NCI-H510A (cell line): Measurements from ENCODE around the gene RPS8.
"Not testable (repeated sequence)": the region's sequence is repeated elsewhere in the genome, so short reads cannot be mapped to it uniquely, and the experiment has no call there.

Source experiments
- DNase-seq: peaks from one replicate; lab custom pipeline; 2025; lab: John Stamatoyannopoulos, UW

RPS8 gene

DNA sequence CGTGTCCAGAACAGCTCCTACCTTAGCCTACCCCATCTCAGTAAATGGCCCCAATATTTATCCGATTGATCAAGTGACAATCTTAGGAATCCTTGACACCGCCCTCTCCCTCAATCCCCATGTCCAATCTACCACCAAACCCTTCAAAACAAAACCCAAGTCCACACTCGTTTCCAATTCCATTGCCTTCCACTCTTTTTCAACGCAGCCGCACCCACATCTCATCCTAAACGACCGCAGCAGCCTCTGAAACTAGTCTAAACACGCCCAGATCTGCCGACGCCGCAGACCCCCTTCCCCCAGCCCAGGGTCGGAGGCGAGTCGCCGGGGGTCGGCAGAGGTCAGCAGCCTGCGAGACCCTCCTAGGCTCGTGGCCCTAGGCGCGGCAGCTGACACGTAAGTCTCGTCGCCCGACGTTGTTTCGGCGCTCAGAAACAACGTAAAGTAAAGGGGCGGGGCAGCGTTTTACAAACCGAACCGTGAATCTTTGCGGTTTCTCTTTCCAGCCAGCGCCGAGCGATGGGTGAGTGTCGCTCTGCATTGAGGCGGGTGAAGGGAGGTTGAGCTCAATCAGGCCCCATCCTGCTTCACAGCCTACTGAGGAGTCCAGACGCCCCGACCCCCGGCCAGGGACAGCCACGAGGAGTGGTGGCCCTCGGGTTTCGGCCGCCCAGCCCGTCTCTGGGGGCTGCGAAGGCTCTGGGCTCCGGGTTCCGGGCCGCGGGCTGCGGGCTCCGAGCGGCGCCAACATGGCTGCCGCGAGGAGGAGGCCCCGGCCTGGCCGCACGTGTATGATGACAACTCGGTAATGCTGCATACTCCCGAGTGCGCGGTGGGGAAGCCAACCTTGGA lies at the start of gene RPS8:
RPS8 (plus strand) TSS at position 463 of the 852 bp plus-strand sequence; CDS start at position 520, 57 bp downstream.
- DNase-seq = peak; percentile 88

DNA sequence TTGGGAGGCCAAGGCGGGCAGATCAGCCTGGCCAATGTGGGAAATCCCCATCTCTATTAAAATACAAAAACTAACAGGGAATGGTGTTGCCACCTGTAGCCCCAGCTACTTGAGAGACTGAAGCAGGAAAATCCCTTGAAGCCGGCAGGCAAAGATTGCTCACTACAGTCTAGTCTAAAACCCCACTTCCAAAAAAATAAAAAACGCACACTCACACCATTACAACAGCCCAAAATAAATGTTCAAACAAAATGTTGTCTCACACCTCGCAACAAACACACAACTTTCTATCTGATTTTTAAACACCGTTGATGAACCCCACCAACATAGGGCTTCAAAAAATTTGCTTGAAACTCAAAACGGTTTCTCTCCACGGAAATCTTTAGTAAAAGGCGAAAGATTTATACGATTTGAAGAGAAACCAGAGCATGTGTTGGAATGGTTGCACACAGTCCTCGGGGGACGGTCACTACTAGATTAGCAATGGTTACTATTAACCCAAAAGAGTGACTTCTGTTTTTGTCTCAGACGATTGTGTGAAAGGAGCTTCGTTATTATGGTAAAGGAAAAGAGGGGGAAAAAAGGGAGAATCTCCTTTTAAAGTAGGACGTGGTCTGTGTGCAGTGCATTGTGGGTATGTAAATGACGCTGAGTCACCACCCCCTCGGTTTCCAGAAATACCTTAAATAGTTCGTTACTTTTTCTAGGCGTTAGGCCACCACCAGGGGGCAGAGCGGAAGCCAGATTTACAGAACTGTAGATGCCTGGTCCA lies 44.4 kb upstream of the RPS8 start, which contains the start of gene RNU5D-1:
RNU5D-1 (minus strand) TSS at position 430 of the 772 bp plus-strand sequence.
- DNase-seq = peak; percentile 84

DNA sequence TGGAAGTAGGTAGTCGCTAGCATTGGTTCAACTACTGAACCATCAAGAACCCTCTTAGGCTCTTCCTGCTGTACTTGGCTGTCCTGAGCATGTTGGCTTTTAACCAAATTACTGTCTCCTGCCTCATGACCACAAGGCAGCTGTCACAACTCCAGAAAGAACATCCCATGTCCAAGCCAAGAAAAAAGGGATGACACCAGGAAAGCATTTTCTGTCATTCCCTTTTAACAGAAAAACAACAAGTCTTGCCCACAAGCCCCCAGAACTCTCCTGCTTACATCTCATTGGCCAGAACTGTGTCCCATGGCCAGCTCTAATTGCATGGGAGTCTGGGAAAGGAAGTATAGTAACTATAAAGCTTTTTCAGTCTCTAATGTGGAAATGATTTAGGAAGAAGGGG lies 42.0 kb upstream of the RPS8 start:
- no peak for DNase-seq

DNA sequence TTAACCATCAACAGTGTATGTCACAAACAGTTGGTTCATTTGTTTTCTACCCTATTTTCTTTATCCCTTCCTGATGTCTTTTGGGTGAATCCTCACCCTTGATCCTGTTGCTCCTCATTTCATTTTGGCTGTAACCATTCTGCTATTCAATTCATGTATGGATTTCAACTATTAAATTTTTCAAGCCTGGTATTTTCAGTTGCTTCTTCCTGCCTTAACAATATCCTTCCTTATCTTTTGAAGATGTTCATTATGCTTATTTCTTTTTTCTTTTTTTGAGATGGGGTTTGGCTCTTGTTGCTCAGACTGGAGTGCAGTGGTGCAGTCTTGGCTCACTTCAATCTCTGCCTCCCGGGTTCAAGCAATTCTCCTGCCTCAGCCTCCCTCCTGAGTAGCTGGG lies 41.6 kb upstream of the RPS8 start:
- no peak for DNase-seq

DNA sequence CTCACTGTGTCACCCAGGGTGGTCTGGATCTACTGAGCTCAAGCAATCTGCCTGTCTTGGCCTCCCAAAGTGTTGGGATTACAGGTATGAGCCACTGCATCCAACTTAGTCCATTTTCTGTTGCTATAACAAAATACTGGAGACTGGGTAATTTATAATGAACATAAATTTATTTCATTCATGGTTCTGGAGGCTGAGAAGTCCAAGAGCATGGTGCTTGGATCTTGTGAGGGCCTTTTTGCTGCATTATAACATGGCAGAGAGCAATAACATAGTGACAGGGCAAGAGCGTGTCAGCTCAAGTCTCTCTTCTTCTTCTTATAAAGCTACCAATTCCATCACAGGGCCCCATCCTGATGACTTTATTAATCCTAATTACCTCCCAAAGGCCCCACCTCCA lies 39.3 kb upstream of the RPS8 start:
- DNase-seq = no peak

DNA sequence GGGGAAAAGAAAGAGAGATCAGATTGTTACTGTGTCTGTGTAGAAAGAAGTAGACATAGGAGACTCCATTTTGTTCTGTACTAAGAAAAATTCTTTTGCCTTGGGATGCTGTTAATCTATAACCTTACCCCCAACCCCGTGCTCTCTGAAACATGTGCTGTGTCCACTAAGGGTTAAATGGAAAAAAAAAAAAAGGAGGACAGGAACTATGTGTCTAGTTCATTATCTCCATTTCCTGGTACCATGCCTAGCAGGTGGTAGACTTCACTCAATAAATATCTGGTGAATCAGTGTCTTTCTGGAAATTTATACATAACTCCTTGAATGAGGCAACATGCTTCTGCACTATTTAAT lies 36.4 kb upstream of the RPS8 start:
- DNase-seq = not testable (repeated sequence)

DNA sequence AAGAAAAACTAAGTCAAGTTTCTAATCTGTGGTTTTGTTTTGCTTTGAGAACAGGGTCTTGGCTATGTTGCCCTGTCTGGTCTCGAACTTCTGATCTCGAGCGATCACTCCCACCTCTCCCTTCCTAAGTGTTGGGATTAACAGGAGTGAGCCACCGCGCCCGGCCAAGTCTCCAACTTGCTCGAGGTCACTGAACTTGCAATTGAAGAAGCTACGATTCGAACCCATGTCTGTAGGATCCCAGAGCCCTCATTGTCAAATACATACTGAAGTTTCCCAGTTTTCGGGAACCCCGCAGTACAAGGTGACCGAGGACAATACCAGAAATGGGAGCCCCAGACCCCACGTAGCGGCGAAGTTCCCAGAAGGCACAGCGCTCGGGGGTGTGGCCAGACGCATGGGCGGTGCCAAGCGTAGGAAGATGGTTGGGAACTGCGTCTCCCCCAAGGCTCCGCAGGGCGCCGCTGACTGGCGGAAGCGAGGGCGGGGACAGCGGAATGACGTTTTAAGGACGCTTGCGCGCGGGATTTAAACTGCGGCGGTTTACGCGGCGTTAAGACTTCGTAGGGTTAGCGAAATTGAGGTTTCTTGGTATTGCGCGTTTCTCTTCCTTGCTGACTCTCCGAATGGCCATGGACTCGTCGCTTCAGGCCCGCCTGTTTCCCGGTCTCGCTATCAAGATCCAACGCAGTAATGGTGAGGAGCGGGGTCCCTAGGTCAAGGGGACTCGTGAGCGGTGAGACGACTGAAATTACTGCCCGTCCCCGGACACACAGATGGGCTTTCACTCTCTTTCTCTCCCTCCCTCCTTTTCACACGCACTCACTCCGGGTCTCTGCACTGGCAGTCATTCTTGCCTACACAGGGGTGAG lies 35.8 kb upstream of the RPS8 start, which contains the start of gene KIF2C:
KIF2C (plus strand) TSS at position 531 of the 872 bp plus-strand sequence; CDS start at position 627, 96 bp downstream.
- DNase-seq = peak; percentile 93

DNA sequence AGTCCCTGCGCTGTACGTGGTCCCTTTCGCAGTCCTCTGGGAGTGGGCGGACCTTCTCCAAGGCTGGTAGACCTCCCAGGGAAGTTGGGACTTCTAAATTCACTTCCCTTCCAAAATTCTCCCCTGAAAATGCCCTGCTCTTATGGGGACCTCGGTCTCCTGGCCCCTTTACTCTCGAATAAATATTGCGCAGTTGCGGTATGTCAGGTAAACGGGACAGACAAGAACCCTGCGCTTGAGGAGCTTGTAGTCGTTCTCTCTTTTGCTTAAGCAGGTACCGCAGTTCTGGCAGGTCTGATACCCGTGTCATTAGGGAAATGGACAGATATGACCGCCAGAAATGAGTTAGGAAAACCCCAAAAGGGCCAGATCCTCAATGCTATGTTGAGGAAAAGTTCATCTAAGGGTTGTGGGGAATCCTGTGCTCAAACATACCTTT lies 35.1 kb upstream of the RPS8 start:
- DNase-seq = no peak

DNA sequence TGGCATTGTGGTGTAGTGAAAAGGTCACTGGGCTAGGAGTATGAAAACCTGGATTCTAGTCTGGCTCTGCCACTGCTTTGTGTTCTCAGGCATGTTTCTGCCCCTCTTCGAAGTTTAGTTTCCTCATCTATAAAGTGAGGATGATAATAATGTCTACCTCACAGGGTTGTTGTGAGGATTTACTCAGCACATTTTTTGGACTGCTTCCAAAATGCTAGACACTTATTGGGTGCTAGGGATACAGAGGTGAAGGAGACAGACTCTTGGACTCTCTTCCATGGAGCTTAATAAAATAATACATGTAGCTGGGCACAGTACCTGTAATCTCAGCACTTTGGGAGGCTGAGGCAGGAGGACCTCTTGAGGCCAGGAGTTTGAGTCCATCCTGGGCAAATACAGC lies 32.1 kb upstream of the RPS8 start:
- DNase-seq = no peak

DNA sequence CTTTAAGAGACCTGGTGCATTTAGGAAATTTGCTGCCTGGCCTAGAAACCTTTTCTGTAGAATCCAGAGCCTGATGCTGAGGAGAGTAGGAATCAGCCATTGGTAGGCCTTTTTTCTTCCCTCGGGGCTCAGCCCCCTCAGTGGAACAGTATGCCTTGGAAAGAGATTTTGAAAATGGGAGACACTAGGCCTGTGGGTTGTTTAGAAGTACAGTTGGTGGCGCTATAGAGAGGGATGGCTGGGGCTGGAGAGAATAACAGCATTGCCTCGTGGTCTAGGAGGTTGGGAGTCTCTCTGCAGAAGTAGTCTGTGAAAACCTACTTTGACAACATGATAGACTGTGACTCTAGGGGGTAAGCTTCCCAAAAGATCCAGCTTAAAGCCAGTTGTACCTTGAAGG lies 27.5 kb upstream of the RPS8 start:
- DNase-seq = no peak

DNA sequence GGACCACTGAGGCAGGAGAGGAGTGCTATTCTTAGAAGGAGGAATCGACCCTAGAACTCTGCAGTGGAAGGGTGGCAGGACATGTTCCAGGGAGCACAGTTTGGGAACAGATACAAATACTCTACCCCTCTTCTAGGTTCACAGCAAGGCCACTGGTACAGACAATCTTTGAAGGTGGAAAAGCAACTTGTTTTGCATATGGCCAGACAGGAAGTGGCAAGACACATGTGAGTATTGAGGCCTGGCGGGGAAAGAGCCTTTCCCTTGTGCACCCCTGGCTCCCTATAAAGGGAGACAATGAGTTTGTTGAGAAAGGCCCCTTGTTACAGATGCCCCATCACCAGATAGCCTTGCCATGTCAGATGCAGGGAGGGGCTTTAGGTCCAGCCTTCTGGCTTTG lies 17.9 kb upstream of the RPS8 start:
- DNase-seq = no peak

DNA sequence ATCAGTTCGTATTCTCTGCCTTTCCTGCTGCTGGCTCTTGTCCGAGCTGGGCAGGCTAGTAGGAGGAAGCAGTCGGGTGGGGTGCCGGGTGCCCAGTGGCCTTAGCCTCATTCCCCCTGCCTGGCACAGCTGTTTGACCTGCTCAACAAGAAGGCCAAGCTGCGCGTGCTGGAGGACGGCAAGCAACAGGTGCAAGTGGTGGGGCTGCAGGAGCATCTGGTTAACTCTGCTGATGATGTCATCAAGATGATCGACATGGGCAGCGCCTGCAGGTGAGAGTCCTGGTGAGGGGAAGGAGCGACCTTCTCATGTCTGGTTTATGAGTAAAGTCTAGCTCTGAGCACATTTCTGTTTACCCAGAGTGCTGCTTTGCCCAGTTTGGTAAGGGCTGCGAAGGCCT lies 16.3 kb upstream of the RPS8 start:
- no peak for DNase-seq

DNA sequence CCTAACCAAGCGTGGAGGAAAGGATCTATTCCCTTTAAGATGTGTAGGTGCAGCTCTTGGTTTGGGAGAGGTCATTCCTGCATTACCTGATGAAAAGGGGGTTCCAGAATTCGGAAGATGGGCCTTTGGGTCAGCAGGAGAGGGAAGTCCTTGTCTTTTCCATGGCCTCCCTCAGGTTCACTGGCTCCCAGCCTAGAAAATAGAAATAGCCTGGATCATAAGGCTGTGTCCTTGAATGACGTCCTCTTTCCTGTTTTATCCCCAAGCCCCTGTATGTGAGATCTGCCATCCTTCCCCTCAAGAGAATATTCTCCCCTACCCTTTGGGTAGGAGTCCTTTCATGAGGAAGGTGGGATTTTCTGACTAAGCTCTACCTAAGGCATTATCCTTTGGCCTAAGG lies 14.5 kb upstream of the RPS8 start:
- no peak for DNase-seq

DNA sequence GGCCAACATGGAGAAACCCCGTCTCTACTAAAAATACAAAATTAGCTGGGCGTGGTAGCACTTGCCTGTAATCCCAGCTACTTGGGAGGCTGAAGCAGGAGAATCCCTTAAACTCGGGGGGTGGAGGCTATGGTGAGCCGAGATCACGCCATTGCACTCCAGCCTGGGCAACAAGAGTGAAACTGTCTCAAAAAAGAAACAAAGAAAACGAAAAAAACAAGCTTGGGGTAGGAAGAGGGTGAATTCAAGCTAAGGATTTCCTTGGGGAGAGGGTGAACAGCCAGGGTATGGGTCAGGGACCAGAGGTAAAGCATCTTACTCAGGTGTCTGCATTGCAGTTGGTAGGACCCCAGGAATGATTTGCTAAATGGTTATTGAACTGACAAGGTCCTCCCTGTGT lies 8.9 kb upstream of the RPS8 start:
- DNase-seq = not testable (repeated sequence)

DNA sequence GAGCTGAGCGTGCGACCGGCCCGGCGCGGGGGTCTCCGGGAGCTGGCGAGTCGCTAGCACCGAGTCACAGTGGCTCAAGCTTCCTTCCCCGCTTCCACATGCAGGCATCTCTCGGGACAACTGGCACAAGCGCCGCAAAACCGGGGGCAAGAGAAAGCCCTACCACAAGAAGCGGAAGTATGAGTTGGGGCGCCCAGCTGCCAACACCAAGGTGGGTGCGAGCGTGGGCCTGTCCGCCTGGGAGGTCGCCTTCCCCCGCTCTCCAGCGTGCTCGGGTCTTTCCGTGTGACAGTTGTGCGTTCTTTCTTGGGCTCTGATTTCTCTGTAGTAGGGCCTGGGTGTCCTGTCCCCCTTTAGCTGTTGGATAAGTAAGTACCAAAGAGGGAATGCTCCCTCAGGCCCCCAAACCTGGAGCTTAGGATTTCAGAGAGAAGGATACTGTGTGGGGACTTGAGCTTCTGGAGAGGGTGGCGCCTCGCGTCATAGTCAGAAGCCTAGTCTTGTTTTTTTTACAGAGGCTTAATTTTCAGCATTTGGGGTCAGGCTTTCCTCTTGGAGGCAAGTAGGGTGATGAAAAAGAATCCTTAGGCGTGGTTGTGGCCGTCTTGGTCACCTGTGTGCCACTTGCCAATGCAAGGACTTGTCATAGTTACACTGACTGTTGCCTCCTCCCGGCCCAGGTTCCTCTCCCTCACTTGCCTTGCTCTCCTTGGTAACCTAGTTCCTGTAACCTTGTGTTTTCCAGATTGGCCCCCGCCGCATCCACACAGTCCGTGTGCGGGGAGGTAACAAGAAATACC lies 790 bp downstream of the RPS8 start:
- no peak for DNase-seq

DNA sequence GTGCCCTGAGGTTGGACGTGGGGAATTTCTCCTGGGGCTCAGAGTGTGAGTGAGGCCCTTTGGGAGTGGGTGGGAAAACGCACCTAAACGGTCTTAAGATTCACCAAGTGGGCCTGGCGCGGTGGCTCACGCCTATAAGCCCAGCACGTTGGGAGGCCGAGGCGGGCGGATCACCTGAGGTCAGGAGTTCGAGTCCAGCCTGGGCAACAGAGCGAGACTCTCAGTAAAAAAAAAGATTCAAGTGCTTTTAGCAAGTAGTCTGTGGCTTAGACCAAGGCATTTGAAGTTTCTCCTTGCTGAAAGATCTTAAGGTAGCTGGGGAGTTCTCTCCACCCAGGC lies 1.4 kb downstream of the RPS8 start:
- DNase-seq = no peak

DNA sequence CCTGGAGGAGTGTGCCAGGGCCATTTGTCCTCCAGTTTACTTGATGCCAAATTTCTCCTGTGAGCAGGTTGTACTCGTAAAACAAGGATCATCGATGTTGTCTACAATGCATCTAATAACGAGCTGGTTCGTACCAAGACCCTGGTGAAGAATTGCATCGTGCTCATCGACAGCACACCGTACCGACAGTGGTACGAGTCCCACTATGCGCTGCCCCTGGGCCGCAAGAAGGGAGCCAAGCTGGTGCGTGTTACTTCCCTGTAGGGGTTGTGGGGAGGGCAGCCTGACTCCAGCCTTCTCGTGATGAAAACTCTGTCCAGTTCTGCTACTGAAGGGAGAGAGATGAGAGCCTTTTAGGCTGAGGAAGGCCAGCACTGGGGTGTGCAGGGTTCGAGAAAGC lies 2.2 kb downstream of the RPS8 start:
- no peak for DNase-seq

DNA sequence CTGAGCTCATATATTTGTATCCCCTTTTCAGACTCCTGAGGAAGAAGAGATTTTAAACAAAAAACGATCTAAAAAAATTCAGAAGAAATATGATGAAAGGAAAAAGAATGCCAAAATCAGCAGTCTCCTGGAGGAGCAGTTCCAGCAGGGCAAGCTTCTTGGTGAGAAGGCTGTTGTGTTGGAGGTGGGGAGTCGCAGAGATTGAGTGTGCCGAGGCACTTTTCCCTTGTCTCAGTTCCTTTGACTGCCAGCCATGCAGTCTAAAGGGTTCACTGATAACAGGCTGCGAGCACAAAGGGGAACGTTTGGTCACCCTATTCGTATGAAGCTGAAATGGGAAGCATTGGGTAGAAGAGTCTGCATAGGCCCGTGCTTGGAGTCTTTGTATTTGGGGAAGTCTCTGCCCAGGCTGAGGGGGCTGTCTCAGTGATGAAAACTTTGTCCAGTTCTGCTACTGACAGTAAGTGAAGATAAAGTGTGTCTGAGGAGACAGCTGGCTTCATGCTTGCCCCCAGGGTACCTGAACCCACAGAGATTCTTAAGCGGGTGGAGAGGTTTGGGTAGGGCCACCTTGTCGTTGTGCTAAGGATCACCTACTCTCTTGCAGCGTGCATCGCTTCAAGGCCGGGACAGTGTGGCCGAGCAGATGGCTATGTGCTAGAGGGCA lies 2.8 kb downstream of the RPS8 start:
- no peak for DNase-seq

DNA sequence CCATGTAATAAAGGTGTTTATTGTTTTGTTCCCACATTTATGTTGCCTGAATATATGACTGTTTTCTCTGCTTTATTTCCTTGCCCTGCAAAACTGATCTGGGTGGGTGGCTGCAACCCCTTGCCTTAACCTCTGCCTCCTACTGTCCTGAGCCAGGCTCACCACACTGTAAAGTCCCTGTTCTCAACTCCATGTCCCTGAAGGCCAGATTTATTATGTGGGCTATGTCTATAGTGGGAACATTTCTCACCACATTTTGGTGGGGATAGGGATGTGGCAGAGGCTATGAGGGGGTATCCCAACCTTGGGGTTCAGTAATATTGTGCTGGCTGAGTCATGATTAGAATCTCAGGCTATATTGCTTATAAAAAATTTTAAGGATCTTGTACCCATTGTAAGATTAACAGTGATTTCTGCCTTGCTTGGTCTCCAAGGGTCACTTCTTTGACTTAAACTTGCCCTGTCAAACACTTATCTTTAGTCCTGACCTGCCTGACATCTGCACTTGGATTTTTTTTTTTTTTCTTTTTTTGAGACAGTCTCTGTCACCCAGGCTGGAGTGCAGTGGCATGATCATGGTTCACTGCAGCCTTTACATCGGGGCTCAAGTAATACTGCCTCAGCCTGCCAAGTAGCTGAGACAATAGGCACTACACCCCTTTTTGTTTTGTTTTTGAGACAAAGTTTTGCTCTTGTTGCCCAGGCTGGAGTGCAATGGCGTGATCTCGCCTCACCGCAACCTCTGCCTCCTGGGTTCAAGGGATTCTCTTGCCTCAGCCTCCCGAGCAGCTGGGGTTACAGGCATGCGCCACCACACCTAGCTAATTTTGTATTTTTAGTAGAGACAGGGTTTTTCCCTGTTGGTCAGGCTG lies 3.6 kb downstream of the RPS8 start:
- DNase-seq = no peak

DNA sequence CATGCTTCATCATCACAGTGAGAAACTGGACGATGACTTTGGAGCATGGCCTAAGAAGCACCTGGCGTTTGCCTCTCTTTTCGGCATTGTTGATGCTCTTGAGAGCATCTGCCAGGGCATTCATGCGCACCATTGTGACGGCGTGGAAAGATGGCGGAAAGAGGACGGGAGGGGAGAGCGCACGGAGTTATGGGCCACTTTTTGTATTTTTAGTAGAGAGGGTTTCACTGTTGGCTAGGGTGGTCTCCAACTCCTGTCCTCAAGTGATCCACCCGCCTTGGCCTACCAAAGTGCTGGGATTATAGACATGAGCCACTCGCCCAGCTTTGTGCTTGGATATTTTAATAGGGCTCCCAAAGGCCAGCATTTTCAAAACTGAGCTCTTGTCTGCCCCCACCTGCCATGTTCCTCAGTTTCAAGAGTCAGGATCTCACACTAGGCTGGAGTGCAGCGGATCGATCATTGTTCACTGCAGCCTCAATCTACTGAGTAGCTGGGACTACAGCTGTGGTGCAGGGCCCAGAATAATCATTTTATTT lies 5.3 kb downstream of the RPS8 start:
- DNase-seq = no peak
